Duodenal mucosa (tissue), 2 donors: ENCODE results near the gene TLR9.
"Not testable (repeated sequence)": the region's sequence is repeated elsewhere in the genome, so short reads cannot be mapped to it uniquely, and the experiment has no call there.

ENCODE experiments used
- H3K27ac ChIP-seq: one replicate; pipeline ENCODE4 v1.7.0; 2013; ENCODE audit warnings: low read depth, low read length
- H3K27me3 ChIP-seq, 2 donors: one replicate each; pipeline ENCODE4 v1.7.0; 2013; ENCODE audit warnings: low read length in 2 of 2, control low read depth in 1 of 2; ENCODE audit not compliant: insufficient read depth in 2 of 2, control insufficient read depth in 1 of 2
- H3K36me3 ChIP-seq, 2 donors: one replicate each; pipeline ENCODE4 v1.7.0; 2013; ENCODE audit warnings: low read length in 2 of 2, control low read depth in 1 of 2; ENCODE audit not compliant: insufficient read depth in 2 of 2, control insufficient read depth in 1 of 2
- H3K4me1 ChIP-seq, 2 donors: one replicate each; pipeline ENCODE4 v1.7.0; 2013; ENCODE audit warnings: low read length in 2 of 2, control low read depth in 1 of 2; ENCODE audit not compliant: insufficient read depth in 2 of 2, control insufficient read depth in 1 of 2
- H3K4me3 ChIP-seq, 2 donors: one replicate each; pipeline ENCODE4 v1.7.0; 2013; ENCODE audit warnings: low read length in 2 of 2, low read depth in 1 of 2
- H3K9ac ChIP-seq, 2 donors: one replicate each; pipeline ENCODE4 v1.7.0; 2013; ENCODE audit warnings: low read length in 2 of 2, low read depth in 1 of 2
- H3K9me3 ChIP-seq, 2 donors: one replicate each; pipeline ENCODE4 v1.7.0; 2013; ENCODE audit warnings: low read length in 2 of 2, control low read depth in 1 of 2; ENCODE audit not compliant: control insufficient read depth in 1 of 2

Gene TLR9

DNA sequence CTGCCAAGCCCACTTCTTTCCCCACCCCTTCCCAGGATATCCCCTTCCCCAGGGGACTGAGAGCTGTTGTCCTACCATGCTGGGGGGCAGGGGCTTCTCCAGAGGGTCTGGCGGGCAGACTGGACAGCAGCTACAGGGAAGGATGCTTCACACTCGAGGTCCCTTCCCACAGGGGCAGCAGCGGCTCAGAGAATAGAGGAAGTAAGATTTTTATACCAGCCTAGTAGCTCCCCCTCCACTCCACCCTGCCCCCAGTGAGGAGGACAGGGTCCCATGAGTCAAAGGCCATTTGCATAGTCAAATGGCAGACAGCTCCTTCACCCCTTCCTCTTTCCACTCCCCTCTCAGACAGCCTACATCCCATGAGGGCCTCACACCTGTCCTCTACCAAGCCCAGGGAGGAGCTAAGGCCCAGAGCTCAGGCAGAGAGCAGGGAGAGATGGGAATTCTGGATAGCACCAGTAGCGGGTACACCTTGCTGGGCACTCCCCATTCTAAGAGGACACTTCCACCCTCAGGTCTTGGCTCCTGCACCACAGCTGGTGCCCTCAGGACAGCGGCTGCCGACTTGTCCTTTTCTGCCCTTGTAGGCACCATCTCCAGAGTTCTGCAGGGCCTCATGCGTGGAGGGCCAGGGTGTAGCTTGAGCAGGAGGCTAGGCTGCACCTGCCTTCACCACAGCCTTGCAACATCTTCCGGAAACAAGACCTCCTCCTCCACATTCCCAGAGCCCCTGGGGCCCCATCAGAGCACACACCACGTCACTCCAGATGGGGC is at the start of gene TLR9:
Gene TLR9, minus strand, starts transcription at position 194 of the 777 bp plus-strand sequence. Its CDS starts 116 bp downstream, at position 78.
- Histone ChIP-seq H3K36me3 (peaks cover 17 to 21% of the 10 kb centered on the region in 2 donors), H3K4me1 (peaks cover 9 to 24% of the 10 kb centered on the region in 2 donors), H3K9me3 (no peaks in the 10 kb centered on the region), H3K9ac (no peak within 1 kb of the TSS), H3K27ac (no peak within 1 kb of the TSS), H3K27me3 (no peaks in the 10 kb centered on the region), H3K4me3 (peak within 1 kb of the TSS in 1 of 2 donors; percentile 5)

DNA sequence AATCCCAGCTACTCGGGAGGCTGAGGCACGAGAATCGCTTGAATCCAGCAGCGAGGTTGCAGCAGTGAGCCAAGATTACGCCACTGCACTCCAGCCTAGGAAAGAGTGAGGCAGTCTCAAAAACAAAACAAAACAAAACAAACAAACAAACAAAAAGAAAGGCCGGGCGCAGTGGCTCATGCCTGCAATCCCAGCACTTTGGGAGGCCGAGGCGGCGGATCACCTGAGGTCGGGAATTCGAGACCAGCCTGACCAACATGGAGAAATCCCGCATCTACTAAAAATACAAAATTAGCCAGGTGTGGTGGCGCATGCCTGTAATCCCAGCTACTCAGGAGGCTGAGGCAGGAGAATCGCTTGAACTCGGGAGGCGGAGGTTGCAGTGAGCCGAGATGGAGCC is 49.3 kb upstream of the TLR9 start:
- H3K9me3 ChIP-seq, result not testable (repeated sequence)
- peaks cover 6 to 29% of the 10 kb centered on the region in 2 donors for H3K36me3 ChIP-seq

DNA sequence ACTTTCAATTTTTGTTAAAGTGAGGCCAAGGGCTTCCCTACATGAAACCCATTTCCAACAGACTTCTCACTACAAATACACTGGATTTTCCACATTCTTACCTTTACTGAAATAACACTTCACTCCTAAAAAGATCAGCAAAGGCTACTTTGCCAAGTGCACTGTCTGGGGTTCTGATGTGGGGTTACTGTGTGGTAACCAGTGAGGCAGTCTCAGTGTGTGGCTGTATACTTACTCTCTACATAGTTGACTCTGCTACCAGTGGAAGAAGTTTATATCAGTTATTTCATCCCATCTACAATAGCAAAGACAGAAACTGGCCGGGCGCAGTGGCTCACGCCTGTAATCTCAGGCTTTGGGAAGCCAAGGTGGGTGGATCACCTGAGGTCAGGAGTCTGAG is 47.4 kb upstream of the TLR9 start:
- Histone ChIP-seq H3K4me3 (no peak overlapping the region), H3K4me1 (peaks cover 48 to 58% of the 10 kb centered on the region in 2 donors), H3K9me3 (no peaks in the 10 kb centered on the region), H3K9ac (no peak overlapping the region), H3K27ac (no peak overlapping the region), H3K36me3 (peaks cover 12 to 48% of the 10 kb centered on the region in 2 donors), H3K27me3 (no peaks in the 10 kb centered on the region)

More for the DNA sequence above, 49.3 kb upstream of the TLR9 start:
- H3K4me1 ChIP-seq, result peaks cover 53 to 61% of the 10 kb centered on the region in 2 donors
- H3K4me3 ChIP-seq, H3K27me3 ChIP-seq, H3K27ac ChIP-seq, H3K9ac ChIP-seq: not testable (repeated sequence)

GRCh38 chr3:52272172-52272571 is 46.7 kb upstream of the TLR9 start:
- Histone ChIP-seq H3K4me1 (peaks cover 48 to 57% of the 10 kb centered on the region in 2 donors), H3K36me3 (peaks cover 15 to 54% of the 10 kb centered on the region in 2 donors)
- H3K4me3 ChIP-seq, H3K9me3 ChIP-seq, H3K27ac ChIP-seq, H3K27me3 ChIP-seq, H3K9ac ChIP-seq: not testable (repeated sequence)

DNA sequence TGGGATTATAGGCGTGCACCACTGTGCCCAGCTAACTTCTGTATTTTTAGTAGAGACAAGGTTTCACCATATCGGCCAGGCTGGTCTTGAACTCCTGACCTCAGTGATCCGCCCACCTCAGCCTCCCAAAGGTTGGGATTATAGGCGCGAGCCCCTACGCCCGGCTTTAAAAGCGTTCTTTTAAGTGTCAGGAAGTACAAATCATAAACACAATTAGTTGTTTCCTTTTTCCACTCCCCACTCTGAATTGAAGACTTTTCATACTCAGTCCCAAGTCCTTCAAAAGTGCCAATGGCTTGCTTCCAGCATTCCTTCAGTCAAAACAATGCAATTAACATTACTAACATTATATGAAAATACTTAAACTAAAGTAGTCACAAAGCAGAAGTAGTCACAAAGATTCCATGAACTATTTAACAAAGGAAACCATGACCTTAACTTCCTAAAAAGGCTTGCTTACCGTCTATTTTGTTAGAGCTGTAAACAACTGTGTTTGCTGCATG is 44.9 kb upstream of the TLR9 start:
- no peak overlapping the region for H3K9ac ChIP-seq
- peak overlapping the region in 1 of 2 donors; percentile 18 for H3K4me3 ChIP-seq
- no peaks in the 10 kb centered on the region for H3K27me3 ChIP-seq
- H3K9me3 ChIP-seq, result no peaks in the 10 kb centered on the region
- H3K36me3 ChIP-seq, result peaks cover 22 to 72% of the 10 kb centered on the region in 2 donors
- no peak overlapping the region for H3K27ac ChIP-seq
- H3K4me1 ChIP-seq, result peaks cover 35 to 40% of the 10 kb centered on the region in 2 donors

DNA sequence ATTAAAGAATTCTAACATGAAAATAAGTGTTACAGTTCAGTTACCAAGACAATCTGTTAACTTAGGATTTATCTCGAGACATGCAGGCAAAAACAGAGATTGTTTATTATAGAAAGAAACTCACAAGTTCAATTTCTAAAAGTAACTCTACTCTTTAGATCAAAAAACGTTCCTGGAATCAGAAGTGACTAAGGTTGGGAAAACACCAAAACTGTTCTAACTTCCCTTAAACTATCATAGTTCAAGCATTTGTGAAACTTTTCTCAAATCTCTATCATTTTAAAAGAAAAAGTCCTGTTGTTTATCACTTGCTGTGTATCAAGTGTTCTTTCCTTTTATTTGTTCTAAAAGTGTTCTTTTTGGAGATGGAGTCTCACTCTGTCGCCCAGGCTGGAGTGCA is 44.3 kb upstream of the TLR9 start:
- no peak overlapping the region for H3K9ac ChIP-seq
- no peaks in the 10 kb centered on the region for H3K9me3 ChIP-seq
- no peak overlapping the region for H3K27ac ChIP-seq
- no peaks in the 10 kb centered on the region for H3K27me3 ChIP-seq
- peaks cover 23 to 76% of the 10 kb centered on the region in 2 donors for H3K36me3 ChIP-seq
- H3K4me1 ChIP-seq, result peaks cover 34 to 37% of the 10 kb centered on the region in 2 donors
- no peak overlapping the region for H3K4me3 ChIP-seq

- Histone ChIP-seq H3K36me3 (peaks cover 36 to 81% of the 10 kb centered on the region in 2 donors), H3K27ac (no peak overlapping the region), H3K4me3 (no peak overlapping the region), H3K4me1 (peaks cover 26 to 29% of the 10 kb centered on the region in 2 donors), H3K27me3 (no peaks in the 10 kb centered on the region), H3K9ac (no peak overlapping the region), H3K9me3 (no peaks in the 10 kb centered on the region)
Measured at GRCh38 chr3:52268036-52268435, 42.6 kb upstream of the TLR9 start.

DNA sequence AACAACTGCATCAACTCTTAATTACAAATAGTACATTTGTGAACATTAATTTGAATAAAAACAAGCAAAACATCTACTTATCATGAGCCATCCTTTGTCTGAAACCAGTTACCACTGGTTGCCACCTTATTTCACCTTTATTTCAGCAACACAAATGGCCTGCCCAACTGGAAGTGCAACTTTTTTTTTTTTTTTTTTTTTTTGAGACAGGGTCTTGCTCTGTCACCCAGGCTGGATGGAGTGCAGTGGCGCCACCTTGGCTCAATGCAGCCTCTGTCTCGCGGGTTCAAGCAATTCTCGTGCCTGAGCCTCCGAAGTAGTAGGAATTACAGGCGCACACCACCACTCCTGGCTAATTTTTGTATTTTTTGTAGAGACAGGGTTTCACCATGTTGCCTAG is 39.9 kb upstream of the TLR9 start:
- Histone ChIP-seq H3K27me3 (no peaks in the 10 kb centered on the region), H3K4me1 (peaks cover 3 to 7% of the 10 kb centered on the region in 2 donors), H3K4me3 (no peak overlapping the region), H3K36me3 (peaks cover 45 to 94% of the 10 kb centered on the region in 2 donors), H3K27ac (no peak overlapping the region), H3K9ac (no peak overlapping the region), H3K9me3 (no peaks in the 10 kb centered on the region)

DNA sequence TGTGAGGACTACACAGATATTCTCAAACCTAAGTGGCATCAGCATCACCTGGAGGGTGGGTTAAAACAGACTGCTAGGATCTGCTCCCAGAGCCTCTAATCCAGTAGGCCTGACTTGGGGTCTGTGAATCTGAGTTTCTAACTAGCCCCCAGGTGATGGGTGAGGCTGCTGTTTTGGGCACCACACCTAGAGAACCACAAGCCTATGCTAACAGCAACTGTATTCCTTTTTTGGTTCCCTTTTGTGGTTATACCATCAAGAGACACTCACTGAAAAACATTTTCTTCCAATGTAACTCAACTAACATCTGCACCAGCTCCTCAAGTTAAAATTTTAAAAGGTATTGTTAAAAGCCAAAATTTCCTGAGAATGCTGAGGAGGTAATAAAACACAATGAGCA is 37.0 kb upstream of the TLR9 start:
- Histone ChIP-seq H3K27me3 (no peaks in the 10 kb centered on the region), H3K9ac (no peak overlapping the region)

GRCh38 chr3:52259448-52259847 is 34.0 kb upstream of the TLR9 start:
- peaks cover 70 to 95% of the 10 kb centered on the region in 2 donors for H3K36me3 ChIP-seq

More for the DNA sequence above, 37.0 kb upstream of the TLR9 start:
- Histone ChIP-seq H3K4me1 (no peaks in the 10 kb centered on the region), H3K36me3 (peaks cover 58 to 96% of the 10 kb centered on the region in 2 donors), H3K4me3 (no peak overlapping the region), H3K9me3 (no peaks in the 10 kb centered on the region), H3K27ac (no peak overlapping the region)

More at GRCh38 chr3:52259448-52259847, 34.0 kb upstream of the TLR9 start:
- H3K27me3 ChIP-seq, result no peaks in the 10 kb centered on the region
- no peak overlapping the region for H3K9ac ChIP-seq
- H3K4me3 ChIP-seq, result no peak overlapping the region
- no peaks in the 10 kb centered on the region for H3K4me1 ChIP-seq
- H3K27ac ChIP-seq, result no peak overlapping the region
- no peaks in the 10 kb centered on the region for H3K9me3 ChIP-seq
